Fibroblast of mammary gland (primary cell): ENCODE data around the gene EBF3.

Source experiments
- DNase-seq: peaks from one replicate; pipeline ENCODE4 v3.0.0-alpha.2; 2010; ENCODE audit warnings: low read depth
- H3K4me3 ChIP-seq: 2 replicates; pipeline ENCODE4 v1.5.1; 2011; ENCODE audit warnings: low read depth, mild to moderate bottlenecking, low read length, moderate library complexity; ENCODE audit not compliant: control insufficient read depth
- TF ChIP-seq, protein P1 (sequence below): conservative IDR thresholded peaks from 2 replicates; pipeline ENCODE4 v1.5.1; 2011; ENCODE audit warnings: low read depth, low read length, inconsistent platforms; ENCODE audit not compliant: control insufficient read depth, insufficient read depth

EBF3 gene

GRCh38 chr10:129788215-129788614 is 175.9 kb downstream of the EBF3 start:
- no peak overlapping the region for H3K4me3 ChIP-seq
- no peak for DNase-seq
- TF ChIP-seq, protein P1, sequence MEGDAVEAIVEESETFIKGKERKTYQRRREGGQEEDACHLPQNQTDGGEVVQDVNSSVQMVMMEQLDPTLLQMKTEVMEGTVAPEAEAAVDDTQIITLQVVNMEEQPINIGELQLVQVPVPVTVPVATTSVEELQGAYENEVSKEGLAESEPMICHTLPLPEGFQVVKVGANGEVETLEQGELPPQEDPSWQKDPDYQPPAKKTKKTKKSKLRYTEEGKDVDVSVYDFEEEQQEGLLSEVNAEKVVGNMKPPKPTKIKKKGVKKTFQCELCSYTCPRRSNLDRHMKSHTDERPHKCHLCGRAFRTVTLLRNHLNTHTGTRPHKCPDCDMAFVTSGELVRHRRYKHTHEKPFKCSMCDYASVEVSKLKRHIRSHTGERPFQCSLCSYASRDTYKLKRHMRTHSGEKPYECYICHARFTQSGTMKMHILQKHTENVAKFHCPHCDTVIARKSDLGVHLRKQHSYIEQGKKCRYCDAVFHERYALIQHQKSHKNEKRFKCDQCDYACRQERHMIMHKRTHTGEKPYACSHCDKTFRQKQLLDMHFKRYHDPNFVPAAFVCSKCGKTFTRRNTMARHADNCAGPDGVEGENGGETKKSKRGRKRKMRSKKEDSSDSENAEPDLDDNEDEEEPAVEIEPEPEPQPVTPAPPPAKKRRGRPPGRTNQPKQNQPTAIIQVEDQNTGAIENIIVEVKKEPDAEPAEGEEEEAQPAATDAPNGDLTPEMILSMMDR: no peak

GRCh38 chr10:129787557-129787956 is 176.5 kb downstream of the EBF3 start:
- TF ChIP-seq, protein P1: no peak
- no peak overlapping the region for H3K4me3 ChIP-seq
- DNase-seq: no peak

GRCh38 chr10:129786216-129786615 is 177.9 kb downstream of the EBF3 start:
- H3K4me3 ChIP-seq: no peak overlapping the region
- TF ChIP-seq, protein P1: no peak
- DNase-seq: no peak

DNA sequence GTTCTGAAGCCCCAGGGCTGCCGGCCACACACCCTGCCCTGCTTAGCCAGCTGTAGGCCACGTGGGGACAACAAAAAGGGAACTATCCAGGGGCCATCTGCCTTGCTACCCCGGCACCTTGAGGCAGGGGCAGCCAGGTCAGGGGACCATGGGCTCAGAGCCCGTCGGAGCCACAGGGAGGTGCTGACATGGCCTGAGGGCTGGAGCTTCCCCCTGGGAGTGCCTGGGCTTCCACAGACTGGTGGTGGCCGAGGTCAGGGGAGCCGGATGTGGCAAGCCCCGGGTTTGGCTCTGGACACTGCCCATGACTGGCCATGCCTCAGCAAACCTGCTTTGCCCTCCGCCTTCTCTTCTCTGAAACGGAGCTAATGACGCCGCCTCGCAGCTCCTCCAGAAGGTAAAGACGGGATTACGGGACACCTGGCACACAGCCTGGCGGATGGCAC is 178.5 kb downstream of the EBF3 start:
- TF ChIP-seq, protein P1: no peak
- DNase-seq: no peak

More for the DNA sequence above, 178.5 kb downstream of the EBF3 start:
- no peak overlapping the region for H3K4me3 ChIP-seq
